Measurements from ENCODE around the gene SDK2.

Gene SDK2

DNA sequence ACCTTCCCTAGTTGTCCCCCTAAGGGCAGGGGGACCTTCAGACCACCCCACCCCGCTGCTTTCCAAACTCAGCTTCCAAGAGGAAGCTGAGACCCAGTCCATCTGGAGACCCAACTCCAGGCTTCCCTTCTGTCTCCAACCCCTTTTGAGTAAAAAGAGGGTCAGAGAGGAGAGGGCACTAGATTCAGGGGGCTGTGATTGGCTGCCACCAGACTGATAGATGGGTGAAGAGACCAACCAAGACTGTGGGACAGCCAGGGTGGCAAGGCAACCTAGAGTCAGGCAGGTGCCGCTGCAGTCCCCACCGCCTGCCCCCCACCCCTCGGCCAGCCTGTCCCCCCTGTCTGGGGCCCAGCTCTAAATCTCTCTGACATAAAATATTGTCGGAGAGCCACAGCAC, 92.5 kb downstream of the SDK2 start:
- DNase-seq = no peak

DNA sequence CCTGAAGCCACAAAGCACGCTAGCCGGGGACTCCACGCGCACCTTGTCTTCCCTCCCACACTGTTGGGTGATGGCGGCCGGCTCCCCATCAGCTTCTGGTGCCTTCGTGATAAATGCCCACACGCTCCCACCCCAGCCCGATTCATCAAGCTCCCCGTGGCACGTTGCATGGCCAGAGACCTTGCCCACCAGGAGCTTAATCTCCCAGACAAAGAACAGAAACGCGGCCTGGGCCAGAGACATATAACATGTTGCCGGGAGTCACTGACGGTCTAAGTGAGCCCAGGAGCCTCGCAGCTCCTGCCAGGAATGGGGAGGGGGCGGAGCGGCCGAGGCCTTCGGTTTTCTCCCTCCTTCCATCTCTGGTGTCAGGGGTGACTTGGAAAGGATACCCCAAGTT, 93.1 kb downstream of the SDK2 start:
- no peak for DNase-seq

DNA sequence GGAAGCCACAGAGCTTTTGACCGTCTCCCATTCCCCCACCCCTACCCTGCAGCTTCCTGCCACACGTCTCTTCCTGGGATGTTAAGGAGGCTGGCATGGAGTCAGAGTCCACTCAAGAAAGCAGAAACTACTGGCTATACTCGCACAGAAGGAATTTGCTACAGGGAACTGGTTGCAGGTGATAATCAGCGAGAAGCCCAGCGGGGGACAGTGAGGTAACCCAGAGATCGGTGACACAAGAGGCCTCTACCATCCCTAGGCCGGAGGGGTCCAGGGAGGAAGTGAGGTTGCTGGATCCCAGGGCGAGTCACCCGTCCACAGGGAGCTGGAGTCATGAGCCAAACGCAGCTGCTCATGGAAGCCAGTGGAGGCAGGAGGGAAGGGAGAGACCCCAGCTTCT, 93.7 kb downstream of the SDK2 start:
- DNase-seq = no peak

DNA sequence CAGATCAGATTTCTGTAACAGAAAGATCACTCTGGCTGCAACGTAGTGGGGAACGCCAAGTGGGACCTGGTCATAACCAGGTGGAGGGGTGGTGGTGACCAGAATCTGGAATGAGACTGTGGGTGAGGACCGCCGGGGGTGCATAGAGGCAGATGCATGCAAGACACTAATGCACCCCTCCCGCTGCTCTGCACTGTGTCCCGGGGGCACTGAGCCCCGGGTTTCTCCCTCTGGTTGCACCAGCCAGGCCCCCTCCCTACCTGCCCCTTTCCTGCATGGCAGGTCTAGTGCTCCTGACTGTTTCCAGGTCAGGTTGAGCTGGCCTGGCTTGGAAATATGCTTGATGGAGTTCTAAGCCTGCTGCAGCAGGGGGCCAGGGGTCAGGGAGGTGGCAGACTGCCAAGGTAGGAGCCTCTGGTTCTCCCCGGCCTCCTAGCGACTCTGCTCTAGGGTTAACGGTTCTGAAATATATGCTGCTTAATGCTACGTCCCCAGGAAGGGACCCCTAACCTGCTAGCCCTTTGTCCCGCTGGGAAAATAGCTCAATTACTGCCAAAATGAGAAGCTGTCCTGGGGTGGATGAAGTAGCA, 94.3 kb downstream of the SDK2 start:
- no peak for DNase-seq

DNA sequence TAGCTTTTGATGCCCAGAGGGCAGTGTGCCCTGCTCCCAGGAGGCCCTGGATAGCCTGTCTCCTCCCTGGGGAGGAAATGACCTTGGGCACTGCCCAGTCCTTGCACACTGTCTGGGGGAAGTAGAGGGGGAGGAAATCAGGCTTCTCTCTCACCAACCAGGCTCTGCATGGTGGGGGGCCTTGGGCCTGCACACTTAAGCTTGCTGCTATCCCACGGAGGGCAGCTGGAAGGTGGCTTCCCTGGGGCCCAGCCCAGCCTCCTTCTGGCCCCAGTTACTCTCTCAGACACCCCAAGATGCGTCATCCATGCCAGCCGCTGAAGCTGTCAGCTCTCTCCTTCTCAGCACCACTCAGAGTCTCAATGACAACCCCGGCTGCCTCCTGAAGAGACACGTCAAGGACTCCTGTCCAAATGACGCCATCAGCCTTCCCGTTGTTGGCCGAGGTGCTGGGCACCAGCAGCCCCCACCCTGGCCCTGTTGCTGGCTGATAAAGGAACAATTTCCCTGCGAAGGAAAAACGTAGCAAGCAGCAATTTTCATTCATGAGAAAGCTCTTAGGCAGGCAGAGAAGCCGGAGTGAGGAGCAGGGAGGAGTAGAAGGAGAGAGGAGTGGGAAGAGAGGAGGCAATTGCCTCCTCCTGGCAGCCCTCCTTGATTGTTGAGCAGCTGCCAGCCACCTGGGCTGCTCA, 95.5 kb downstream of the SDK2 start:
- DNase-seq = no peak

DNA sequence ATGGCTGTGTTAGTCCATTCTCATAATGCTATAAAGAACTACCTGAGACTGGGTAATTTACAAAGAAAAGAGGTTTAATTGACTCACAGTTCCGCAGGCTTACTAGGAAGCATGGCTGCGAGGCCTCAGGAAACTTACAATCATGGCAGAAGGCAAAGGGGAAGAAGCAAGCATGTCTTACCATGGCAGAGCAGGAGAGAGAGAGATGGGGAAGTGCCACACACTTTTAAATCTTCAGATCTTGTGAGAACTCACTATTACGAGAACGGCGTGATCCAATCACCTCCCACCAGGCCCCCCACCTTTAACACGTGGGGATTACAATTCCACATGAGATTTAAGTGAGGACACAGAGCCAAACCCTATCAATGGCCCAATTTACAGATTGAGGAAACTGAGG, 96.5 kb downstream of the SDK2 start:
- DNase-seq = no peak

DNA sequence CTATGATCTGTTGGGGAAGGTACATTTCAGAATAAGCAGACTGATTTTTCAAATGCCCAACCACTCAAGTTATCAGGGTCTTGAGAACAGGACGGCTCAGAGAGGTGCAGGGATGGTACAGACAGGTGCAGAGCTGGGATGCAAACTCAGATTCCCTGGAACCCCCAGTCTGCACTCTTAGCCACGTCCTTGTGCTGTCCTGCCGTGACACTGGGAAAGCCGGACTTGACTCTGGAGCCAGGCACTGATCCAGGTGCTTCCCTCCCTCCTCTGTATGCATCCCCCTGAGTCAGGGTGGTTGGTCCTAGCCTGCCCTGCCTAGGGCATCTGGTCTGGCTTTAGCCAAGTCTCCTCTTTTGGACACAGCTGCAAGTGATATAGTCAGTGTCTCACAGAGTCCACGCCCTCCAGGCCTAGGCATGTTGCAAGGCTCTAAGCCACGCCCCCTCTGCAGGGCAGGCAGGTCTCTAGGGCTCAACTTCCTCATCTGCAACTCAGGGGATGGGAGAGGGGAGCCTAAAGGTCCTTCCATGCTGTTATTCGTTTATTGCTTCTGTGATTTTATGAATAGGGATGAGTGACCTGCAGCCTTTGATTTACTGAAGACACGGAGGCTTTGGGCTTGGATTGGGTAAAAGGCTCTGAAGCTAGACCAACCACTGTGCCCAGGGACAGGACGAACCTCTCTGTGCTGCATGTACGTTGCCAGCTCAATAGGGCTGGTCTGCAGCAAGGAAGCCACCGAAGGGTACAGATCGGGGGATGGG, 97.3 kb downstream of the SDK2 start:
- DNase-seq = peak; percentile 16

DNA sequence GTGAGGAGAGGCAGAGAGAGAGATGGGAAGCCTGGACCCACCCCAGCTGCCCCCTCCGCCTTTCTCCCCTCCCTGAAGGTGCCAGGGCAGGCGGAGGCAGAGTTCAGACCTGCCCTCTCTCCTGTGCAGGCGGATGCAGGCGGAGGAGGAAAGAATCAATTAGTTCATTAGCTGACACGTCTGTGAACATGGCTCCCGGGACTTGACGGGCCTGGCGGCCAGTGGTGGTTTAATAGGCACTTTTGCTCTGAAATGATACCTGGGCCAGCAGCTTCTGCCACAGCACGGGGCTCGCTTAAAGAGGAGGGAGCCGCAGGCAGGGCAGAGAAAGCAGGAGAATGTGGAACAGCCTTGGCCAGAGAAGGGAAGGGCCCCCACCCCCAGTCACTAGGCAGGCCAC, 98.1 kb downstream of the SDK2 start:
- no peak for DNase-seq

DNA sequence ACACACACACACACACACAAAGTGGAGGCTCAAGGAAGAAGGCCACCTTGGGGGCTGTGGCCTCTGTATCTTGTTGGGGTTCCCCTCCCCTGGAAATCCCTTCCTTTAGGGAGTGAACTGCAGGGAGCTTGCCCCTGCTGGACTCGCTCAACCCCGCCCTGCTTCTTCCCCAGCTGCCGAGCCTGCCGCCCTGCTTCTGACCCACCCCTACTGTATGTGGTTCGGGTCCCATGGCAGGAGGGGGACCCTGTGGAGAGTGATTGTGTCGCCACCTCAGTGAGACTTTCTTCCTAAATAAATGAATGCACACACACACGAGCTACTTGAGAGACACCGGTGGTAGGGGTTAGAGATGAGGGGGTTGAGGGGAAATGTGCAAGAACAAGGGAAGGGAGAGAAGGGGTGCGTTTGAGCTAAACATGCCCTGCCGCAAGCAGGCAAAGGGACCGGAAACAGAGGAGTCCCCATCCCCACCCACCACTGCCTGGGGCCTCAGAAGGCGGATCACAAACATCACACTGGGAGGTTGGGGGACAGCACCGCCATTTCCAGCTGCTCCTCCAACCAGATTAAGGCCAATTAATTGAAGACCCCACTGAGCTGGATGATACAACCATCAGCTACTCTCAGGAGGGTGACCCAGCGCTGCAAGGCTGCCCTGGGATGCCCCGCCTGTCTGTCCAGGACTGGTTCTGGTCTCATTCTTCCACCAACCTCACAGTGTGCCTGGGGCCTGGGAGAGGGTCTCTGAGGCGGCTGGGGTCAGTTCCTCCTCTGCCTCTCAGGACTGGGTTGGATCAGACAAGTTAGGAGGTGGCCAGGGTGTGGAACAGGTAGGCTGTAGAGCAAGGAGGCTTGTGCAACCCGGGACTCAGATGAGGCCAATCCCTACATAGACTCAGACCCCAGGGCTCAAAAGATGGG, 98.9 kb downstream of the SDK2 start:
- no peak for DNase-seq

DNA sequence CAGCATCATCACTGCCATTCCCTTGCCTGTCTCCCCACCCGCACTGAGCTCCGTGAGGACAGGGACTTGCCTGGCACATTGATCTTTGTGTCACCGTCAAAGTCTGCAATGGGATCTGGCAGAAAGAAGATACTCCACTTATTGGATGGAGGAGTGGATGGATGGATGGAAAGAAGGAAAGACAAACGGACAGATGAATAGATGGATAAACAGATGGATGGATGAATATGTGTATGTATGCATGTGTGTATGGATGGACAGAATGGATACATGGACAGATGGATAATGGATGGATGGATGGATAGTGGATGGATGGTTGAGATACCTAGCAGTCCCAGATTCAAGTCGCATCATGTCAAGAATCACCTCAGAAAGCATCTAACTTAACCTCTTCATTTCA, 99.9 kb downstream of the SDK2 start:
- DNase-seq = no peak

DNA sequence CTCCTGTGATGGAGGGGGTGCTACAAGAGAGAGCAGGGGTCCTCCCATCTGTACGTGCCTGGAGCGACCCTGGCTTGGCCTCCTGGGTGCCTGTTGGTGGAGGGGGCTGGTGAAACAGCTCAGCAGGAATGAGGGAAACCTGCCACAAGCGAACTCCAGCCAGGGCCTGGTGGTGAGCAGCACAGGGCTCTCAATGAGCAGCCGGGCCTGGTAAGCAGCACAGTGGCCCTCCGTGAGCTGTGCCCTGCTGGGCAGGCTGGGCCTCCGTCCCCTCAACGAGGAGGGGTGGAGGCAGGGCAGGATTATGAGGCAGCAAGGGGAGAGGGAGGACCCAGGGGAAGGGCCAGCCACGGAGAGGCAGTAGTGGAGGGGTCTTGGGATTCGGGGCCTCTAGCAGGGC, 101.9 kb downstream of the SDK2 start:
- DNase-seq = no peak

DNA sequence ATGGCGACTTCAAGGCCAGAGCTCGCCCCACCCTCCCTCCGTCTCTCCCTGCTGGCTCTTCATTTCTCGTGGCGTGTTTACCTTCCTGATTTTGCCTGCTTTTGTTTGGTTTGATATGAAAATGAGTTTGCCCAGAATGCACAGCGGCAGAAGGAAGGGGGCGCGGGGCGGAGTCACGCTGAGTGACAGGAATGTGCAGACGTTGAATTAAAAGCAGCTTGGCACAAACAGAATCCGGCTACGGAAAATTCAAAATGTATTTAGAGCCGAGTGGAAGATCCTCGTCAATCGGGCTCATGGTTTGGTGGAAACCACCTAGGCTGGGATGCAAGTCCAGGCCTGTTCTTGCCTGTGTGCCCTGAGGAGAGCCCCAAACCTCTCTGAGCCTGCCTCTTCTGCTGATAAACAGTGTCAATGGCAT, 102.7 kb downstream of the SDK2 start:
- no peak for DNase-seq

DNA sequence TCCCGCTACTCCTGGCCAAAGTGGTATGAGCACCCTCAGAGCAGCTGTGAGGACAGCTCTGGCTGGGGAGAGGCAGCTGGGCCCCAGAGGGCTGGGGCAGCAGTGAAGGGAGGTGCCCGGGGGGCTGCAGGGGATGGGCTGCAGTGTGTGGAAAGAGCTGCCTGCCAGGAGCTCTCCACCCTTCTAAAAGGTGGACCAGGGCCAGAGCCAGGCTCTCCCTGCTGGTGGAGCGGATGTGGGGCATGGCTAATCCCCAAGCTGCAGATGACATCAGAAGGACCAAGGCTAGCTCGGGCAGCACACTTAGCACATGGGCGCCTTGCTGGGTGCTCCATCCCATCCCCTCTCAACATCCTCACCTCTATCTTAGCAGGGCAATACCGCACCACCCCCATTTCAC, 103.1 kb downstream of the SDK2 start:
- no peak for DNase-seq

DNA sequence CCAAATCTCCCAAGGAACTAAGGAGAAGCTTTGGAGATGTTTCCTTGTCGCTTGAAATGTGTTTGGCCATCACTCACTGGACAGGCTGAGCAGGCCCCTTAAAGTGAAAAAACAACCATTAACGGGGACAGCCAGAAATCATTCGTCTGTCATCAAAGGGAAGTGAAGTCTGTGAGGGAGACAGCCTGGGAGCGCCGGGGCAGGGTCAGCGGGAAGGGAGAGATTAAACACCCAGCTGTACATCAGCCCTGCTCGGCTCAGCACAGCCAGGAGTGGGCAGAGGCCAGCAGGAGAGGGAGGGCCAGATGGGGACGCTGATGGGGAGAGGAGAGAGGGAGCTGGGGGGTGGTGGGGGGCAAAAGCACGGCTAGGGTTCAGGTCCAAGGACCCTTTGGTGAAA, 105.1 kb downstream of the SDK2 start:
- DNase-seq = no peak

DNA sequence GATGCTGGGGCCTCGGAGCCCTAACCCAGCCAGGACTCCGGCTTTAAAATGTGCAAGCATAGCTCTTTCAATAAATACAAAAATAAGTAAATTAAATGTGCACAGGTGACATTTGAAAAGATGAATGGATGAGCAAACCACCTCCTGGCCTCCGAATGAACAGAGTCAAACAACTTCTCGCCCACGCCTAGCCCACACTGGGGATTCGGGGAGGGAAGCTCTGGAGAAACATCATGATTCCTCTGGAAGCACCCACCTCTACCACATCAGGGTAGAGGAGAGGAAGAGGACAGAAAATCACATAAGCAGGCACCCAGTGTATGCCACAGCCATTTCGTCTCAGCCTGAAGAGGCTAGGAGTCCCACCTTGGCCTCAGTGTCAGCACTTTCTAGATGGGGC, 105.8 kb downstream of the SDK2 start:
- no peak for DNase-seq

DNA sequence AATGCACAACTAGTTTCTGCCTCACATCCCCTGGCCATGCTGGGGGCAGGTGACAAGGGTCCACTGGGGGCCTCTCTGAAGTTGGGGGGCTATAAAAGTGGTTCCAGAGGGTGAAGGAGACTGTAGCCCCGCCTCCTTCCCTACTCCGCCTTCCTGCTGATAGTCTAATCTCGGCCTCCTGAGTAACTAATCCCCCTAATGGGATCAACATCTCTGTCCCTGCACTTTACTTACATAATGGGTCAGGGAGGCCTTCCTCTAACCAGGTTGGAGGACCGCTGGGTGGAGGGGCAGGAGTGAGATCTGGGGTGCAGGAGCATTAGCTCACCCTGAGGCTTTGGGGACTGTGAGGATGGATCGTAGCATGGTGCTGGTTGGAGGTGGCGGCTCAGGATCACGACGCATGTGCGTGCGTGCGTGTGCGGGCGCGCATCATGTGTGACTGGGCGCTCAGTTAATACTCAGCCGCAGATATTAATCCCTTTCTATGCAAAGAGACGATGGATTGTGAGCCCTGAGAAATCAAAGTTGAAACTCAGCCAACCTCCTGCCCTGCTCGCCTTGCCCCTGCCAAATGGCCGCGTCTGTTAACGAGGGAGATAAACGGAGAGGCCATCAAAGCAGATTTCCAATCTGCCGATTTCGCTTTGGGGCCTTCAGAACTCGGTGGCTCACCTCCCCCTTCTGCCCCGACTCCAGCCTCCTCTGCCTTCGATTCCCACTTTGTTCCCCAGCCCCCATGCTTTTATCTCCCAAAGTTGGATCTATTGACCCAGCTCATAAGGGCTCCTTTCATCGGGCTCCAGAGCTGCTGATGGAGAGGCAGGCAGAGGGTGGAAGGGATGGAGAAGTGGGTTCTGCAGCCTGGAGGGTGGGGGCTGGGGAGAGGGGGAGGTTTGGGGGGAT, 107.3 kb downstream of the SDK2 start:
- DNase-seq = no peak

DNA sequence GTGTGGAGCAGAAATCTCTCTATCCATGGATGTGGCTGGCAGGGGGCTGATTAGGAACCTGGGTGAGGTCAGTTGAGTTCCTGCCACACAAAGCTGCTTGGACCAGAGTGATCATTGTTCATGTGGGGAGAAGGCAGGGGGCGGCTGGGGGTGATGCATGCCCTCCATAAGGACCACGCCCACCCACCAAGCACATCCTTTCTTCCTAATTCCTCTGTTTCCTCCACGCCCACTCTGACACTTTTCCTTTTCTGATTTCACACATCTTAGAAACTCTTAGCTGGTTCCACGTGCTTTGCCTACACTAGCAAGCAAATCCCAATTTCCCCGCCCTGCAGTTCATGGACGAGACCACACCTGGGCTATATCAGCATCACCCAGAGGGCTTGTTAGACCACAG, 108.5 kb downstream of the SDK2 start:
- DNase-seq = no peak

DNA sequence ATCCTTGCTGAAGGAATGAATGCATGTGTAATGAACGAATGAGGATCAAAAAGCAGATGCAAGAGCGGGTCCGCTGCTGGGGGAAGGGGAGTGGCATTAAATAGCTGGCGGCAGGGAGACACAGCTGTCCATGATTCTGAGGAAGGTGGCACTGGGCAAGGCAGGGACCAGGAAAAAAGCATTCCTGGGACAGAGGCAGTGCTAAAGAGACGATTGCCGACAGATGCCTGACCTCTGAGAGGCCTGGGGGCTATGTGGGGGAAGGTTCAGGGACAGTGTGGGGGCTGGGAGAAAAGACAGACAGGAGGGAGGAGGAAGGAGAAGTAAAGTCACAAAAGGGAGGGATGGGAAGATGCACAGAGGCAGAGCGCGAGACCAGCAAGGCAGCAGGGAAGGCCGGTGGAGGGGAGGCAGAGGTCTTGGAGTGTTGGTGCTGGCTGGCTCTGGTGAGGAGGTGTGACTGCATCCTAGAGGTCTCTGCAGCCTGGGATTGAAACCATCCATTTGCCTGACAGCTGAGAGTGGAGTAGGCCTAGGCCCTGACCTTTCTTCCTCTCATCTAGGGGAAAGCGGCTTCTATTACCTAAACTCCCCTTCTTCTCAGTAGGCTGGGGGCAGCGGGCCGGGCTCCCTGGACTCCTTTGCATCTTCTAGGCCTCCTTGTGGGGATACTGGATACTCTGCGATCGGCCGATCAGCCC, 109.9 kb downstream of the SDK2 start:
- DNase-seq = no peak

DNA sequence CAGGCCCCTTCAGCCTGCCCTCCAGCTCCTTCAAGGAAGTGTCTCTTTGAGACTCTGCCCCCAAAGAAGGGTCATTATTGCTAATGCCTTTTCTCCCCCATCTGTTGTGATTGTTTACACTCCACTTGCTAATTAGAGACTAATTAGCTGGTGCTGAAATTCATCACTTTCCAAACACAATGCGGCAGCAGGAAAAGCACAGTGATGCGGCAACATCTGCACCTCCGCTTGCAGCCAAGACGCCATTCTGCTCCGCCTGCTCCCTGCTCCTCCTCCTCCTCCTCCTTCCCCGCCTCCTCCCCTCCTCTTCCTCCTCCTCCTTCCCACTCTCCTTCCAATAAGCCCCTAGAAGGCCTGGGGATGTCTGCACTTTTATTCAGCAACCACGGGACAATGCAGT, 110.5 kb downstream of the SDK2 start:
- DNase-seq = no peak

DNA sequence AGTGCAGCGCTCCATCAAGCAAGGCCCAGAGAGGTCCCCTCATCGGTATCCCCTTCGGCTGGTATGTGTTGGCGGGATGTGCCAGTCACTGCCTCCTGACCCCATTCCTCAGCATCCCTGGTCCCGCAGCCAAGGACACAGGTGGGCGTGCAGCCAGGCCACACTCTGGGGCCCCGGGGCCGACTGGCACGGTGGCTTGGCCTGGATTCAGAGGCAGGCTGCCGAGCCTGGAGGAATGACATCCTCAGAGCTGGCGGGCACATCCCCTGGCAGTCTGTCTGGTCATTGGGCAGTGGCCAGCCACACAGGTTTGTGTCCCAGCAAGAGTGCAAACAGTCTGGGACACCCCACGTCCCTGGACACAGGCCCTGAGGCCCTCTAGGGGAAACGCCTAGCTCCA, 111.1 kb downstream of the SDK2 start:
- DNase-seq = no peak

DNA sequence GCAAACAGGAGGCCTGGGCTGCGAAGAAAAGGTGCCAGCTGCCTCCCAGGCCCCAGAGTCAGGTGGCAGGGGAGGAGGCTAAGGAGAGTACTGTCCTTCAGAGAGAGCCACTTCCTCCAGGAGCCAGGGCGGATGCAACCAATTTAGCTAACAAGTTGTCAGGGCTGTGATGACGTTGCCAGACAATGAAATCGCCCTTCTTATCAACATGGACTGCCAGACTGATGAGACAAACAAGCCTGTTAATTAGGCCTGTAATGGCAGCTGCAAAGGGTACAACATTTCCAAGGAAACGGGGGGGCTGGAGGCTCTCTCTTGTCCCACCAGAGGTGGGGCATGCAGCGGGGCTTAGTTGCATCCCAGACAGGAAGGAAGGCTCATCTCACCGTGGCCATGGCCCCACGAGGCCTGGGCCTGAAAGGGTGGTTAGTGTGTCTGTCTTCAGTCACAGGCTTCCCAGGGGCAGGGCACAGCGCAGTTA, 111.8 kb downstream of the SDK2 start:
- DNase-seq = no peak

Data from activated CD4-positive, alpha-beta T cell treated with anti-CD3 and anti-CD28 coated beads, Interleukin-2, amount 50 U/mL, for 1 hour (primary cell).